Gastrocnemius medialis (tissue), 4 donors: ENCODE data around the gene BMPR1B. TPM values are rescaled to one million over a fixed set of nuclear protein-coding genes. Genes with fewer than 3 reads are reported as not detected.

Experiments used
- ATAC-seq, 2 donors: fragments of 150-250 bp; one replicate each; pipeline ENCODE4 v1.9.1; 2016
- DNase-seq, 2 donors: peaks; one replicate each; pipeline ENCODE4 v3.0.0-alpha.2; 2019
- H3K27ac ChIP-seq, 4 donors: fragments of 200-600 bp; sonication (generic); 1 replicate in 1 of 4; 2 replicates in 3 of 4; pipeline ENCODE4 v1.5.1; 2016 to 2018; ENCODE audit warnings: mild to moderate bottlenecking in 2 of 4, moderate library complexity in 1 of 4
- H3K27me3 ChIP-seq, 3 donors: fragments of 200-600 bp; sonication (generic) in 2 of 3; 1 replicate in 1 of 3; 2 replicates in 2 of 3; pipeline versions ENCODE4 v1.5.1 to v1.6.0; 2016 to 2019; ENCODE audit warnings: mild to moderate bottlenecking in 1 of 3, moderate library complexity in 1 of 3
- H3K36me3 ChIP-seq, 2 donors: fragments of 200-600 bp; sonication (generic) in 1 of 2; one replicate each; pipeline ENCODE4 v1.5.1; 2017 to 2018
- H3K4me1 ChIP-seq, 2 donors: fragments of 200-600 bp; sonication (generic) in 1 of 2; one replicate each; pipeline ENCODE4 v1.5.1; 2016 to 2017; ENCODE audit warnings: mild to moderate bottlenecking in 2 of 2
- H3K4me3 ChIP-seq, 4 donors: fragments of 200-600 bp; sonication (generic) in 3 of 4; 1 replicate in 1 of 4; 2 replicates in 3 of 4; pipeline ENCODE4 v1.5.1; 2016 to 2019; ENCODE audit warnings: mild to moderate bottlenecking in 2 of 4
- H3K9me3 ChIP-seq, 3 donors: fragments of 200-600 bp; sonication (generic) in 2 of 3; 1 replicate in 1 of 3; 2 replicates in 2 of 3; pipeline ENCODE4 v1.5.1; 2016 to 2019
- CTCF ChIP-seq, 5 experiments: fragments of 450-650 bp in 3 of 5; fragments of 200-600 bp in 2 of 5; sonication (generic) in 2 of 5; IDR thresholded peaks in 4 of 5; conservative IDR thresholded peaks in 1 of 5; 1 replicate in 4 of 5; 2 replicates in 1 of 5; pipeline ENCODE4 v1.5.1; 2016 to 2019; ENCODE audit warnings: antibody characterized with exemption in 5 of 5, mild to moderate bottlenecking in 3 of 5, moderate library complexity in 3 of 5
- POLR2A ChIP-seq, 2 donors: fragments of 450-650 bp; IDR thresholded peaks; one replicate each; pipeline ENCODE4 v1.6.1; 2017; ENCODE audit warnings: antibody characterized with exemption in 2 of 2, mild to moderate bottlenecking in 2 of 2, moderate library complexity in 2 of 2
- in situ Hi-C, 4 donors: fragments of 200-750 bp; cut with MboI; loops; one replicate each; pipeline versions ENCODE4 v1.15.0 to v1.8.0; 2017; ENCODE audit warnings: low sequenced_read_pairs in 4 of 4
- intact Hi-C: fragments of 100-400 bp; cut with DNase I; formaldehyde crosslinking; loops from one replicate; pipeline ENCODE4 v1.15.1; 2023; ENCODE audit warnings: low total_unique reads
- total RNA-seq, 4 donors: library from RNA; depleted of rRNA; stranded (reverse); fragments of >200 nt; gene quantifications; one replicate each; pipeline versions ENCODE4 v1.1.0 to v1.2.3, GENCODE V29; 2016

BMPR1B gene
- total RNA-seq, 4 donors from 2014 or later = 0.92 to 6.9 (median 1.7) TPM

GRCh38 chr4:94926936-94927335, 169.2 kb downstream of the BMPR1B start:
- Histone ChIP-seq H3K27me3 (no peaks in the 10 kb centered on the region), H3K4me3 (no peak overlapping the region), H3K27ac (no peak overlapping the region), H3K36me3 (no peaks in the 10 kb centered on the region), H3K4me1 (no peaks in the 10 kb centered on the region), H3K9me3 (no peaks in the 10 kb centered on the region)
- intact Hi-C loops (no loop called here), in situ Hi-C loops (no loop called here)
- no peak for ATAC-seq
- TF ChIP-seq CTCF (IDR thresholded peaks at IDR 0.05 in 4 of 5, conservative IDR thresholded peaks at IDR 0.05 in 1 of 5) (no peak), POLR2A (IDR thresholded peaks at IDR 0.05) (no peak)
- DNase-seq = no peak

GRCh38 chr4:94927696-94928095, 169.9 kb downstream of the BMPR1B start:
- TF ChIP-seq CTCF (IDR thresholded peaks at IDR 0.05 in 4 of 5, conservative IDR thresholded peaks at IDR 0.05 in 1 of 5) (no peak), POLR2A (IDR thresholded peaks at IDR 0.05) (no peak)
- no peak for DNase-seq
- intact Hi-C loops = no loop called here
- no peaks in the 10 kb centered on the region for H3K27me3 ChIP-seq
- no peaks in the 10 kb centered on the region for H3K36me3 ChIP-seq
- no peaks in the 10 kb centered on the region for H3K4me1 ChIP-seq
- H3K4me3 ChIP-seq = no peak overlapping the region
- in situ Hi-C loops = no loop called here
- no peaks in the 10 kb centered on the region for H3K9me3 ChIP-seq
- no peak for ATAC-seq
- H3K27ac ChIP-seq = no peak overlapping the region

- in situ Hi-C loops = no loop called here
- no peaks in the 10 kb centered on the region for H3K36me3 ChIP-seq
- ATAC-seq = no peak
Measured at GRCh38 chr4:94929696-94930095, 171.9 kb downstream of the BMPR1B start.

GRCh38 chr4:94931626-94932025, 173.9 kb downstream of the BMPR1B start:
- in situ Hi-C loops = no loop called here
- Histone ChIP-seq H3K4me3 (no peak overlapping the region), H3K9me3 (no peaks in the 10 kb centered on the region), H3K4me1 (no peaks in the 10 kb centered on the region), H3K36me3 (no peaks in the 10 kb centered on the region), H3K27me3 (no peaks in the 10 kb centered on the region), H3K27ac (no peak overlapping the region)
- TF ChIP-seq POLR2A (IDR thresholded peaks at IDR 0.05) (no peak), CTCF (IDR thresholded peaks at IDR 0.05 in 4 of 5, conservative IDR thresholded peaks at IDR 0.05 in 1 of 5) (no peak)
- no peak for DNase-seq
- intact Hi-C loops = no loop called here
- no peak for ATAC-seq

More at GRCh38 chr4:94929696-94930095, 171.9 kb downstream of the BMPR1B start:
- intact Hi-C loops = no loop called here
- no peak for DNase-seq
- no peak overlapping the region for H3K27ac ChIP-seq
- TF ChIP-seq POLR2A (IDR thresholded peaks at IDR 0.05) (no peak), CTCF (IDR thresholded peaks at IDR 0.05 in 4 of 5, conservative IDR thresholded peaks at IDR 0.05 in 1 of 5) (no peak)
- H3K4me3 ChIP-seq = no peak overlapping the region
- no peaks in the 10 kb centered on the region for H3K4me1 ChIP-seq
- no peaks in the 10 kb centered on the region for H3K9me3 ChIP-seq
- no peaks in the 10 kb centered on the region for H3K27me3 ChIP-seq

- Histone ChIP-seq H3K9me3 (no peaks in the 10 kb centered on the region), H3K27me3 (no peaks in the 10 kb centered on the region), H3K4me1 (no peaks in the 10 kb centered on the region), H3K36me3 (no peaks in the 10 kb centered on the region), H3K27ac (no peak overlapping the region), H3K4me3 (no peak overlapping the region)
- TF ChIP-seq POLR2A (IDR thresholded peaks at IDR 0.05) (no peak), CTCF (IDR thresholded peaks at IDR 0.05 in 4 of 5, conservative IDR thresholded peaks at IDR 0.05 in 1 of 5) (no peak)
- in situ Hi-C loops (no loop called here), intact Hi-C loops (no loop called here)
- DNase-seq (no peak), ATAC-seq (no peak)
Measured at GRCh38 chr4:94932366-94932765, 174.6 kb downstream of the BMPR1B start.
